ENCODE results near the gene NOS1.

NOS1 gene

GRCh38 chr12:117277875-117278274, 83.6 kb downstream of the NOS1 start:
- H2BK120ac ChIP-seq (ENCODE audit: low read depth, low read length) = no peak overlapping the region
- WGBS = 50% methylated on average over 2 of the region's 7 CpGs
- H3K4me1 ChIP-seq (ENCODE audit: control insufficient read depth, insufficient read depth, low read depth, low read length) = no peaks in the 10 kb centered on the region
- H3K36me3 ChIP-seq (ENCODE audit: control insufficient read depth in 1 of 2, insufficient read depth in 2 of 2, low read depth in 1 of 2, low read length in 2 of 2) = no peaks in the 10 kb centered on the region
- DNase-seq = no peak
- H3K4ac ChIP-seq (ENCODE audit: low read depth in 1 of 2, low read length in 2 of 2) = no peak overlapping the region
- no peak overlapping the region for H2BK12ac ChIP-seq (ENCODE audit: low read length in 2 of 2)
- no peak overlapping the region for H3K27ac ChIP-seq (ENCODE audit: low read length, poor library complexity, severe bottlenecking)
- no peak overlapping the region for H4K91ac ChIP-seq (ENCODE audit: low read length)
- no peak overlapping the region for H4K8ac ChIP-seq (ENCODE audit: low read length)
- H2BK15ac ChIP-seq (ENCODE audit: low read depth, poor library complexity, severe bottlenecking) = no peak overlapping the region
- no peak overlapping the region for H3K14ac ChIP-seq (ENCODE audit: low read length in 2 of 2)
- H3K27me3 ChIP-seq (ENCODE audit: control insufficient read depth in 1 of 2, insufficient read depth in 1 of 2, low read length in 2 of 2) = peaks cover 3 to 4% of the 10 kb centered on the region in 2 experiments
- H3K79me1 ChIP-seq (replicated peaks; ENCODE audit: low read length, poor library complexity, severe bottlenecking) = no peaks in the 10 kb centered on the region
- no peak overlapping the region for H2BK5ac ChIP-seq (ENCODE audit: low read depth, low read length, poor library complexity, severe bottlenecking)
- no peaks in the 10 kb centered on the region for H3K9me3 ChIP-seq (ENCODE audit: control insufficient read depth, low read length)
- H3K4me2 ChIP-seq (ENCODE audit: low read length, poor library complexity, severe bottlenecking) = no peak overlapping the region
- no peak overlapping the region for H3K18ac ChIP-seq (ENCODE audit: low read depth in 1 of 2, low read length in 2 of 2)
- H3K9ac ChIP-seq (ENCODE audit: low read length) = no peak overlapping the region
- H2AFZ ChIP-seq (ENCODE audit: low read depth, low read length) = no peak overlapping the region
- no peak overlapping the region for H2AK5ac ChIP-seq (ENCODE audit: low read length, severe bottlenecking)
- H3K23ac ChIP-seq (ENCODE audit: low read length in 2 of 2) = no peak overlapping the region
- H3K4me3 ChIP-seq (ENCODE audit: insufficient read depth in 1 of 2, low read depth in 1 of 2, low read length in 2 of 2) = no peak overlapping the region

- H3K79me1 ChIP-seq (replicated peaks; ENCODE audit: low read length, poor library complexity, severe bottlenecking) = no peaks in the 10 kb centered on the region
- WGBS = 87% methylated on average over 2 of the region's 2 CpGs
- H2BK12ac ChIP-seq (ENCODE audit: low read length in 2 of 2) = no peak overlapping the region
- H3K27me3 ChIP-seq (ENCODE audit: control insufficient read depth in 1 of 2, insufficient read depth in 1 of 2, low read length in 2 of 2) = peaks cover 3 to 4% of the 10 kb centered on the region in 2 experiments
- H3K4ac ChIP-seq (ENCODE audit: low read depth in 1 of 2, low read length in 2 of 2) = no peak overlapping the region
- no peak overlapping the region for H3K9ac ChIP-seq (ENCODE audit: low read length)
- H2AK5ac ChIP-seq (ENCODE audit: low read length, severe bottlenecking) = no peak overlapping the region
- H3K27ac ChIP-seq (ENCODE audit: low read length, poor library complexity, severe bottlenecking) = no peak overlapping the region
- H2BK15ac ChIP-seq (ENCODE audit: low read depth, poor library complexity, severe bottlenecking) = no peak overlapping the region
- H4K8ac ChIP-seq (ENCODE audit: low read length) = no peak overlapping the region
- no peak for DNase-seq
- no peak overlapping the region for H3K4me3 ChIP-seq (ENCODE audit: insufficient read depth in 1 of 2, low read depth in 1 of 2, low read length in 2 of 2)
- no peak overlapping the region for H2BK5ac ChIP-seq (ENCODE audit: low read depth, low read length, poor library complexity, severe bottlenecking)
- H3K23ac ChIP-seq (ENCODE audit: low read length in 2 of 2) = no peak overlapping the region
- H4K91ac ChIP-seq (ENCODE audit: low read length) = no peak overlapping the region
- H3K18ac ChIP-seq (ENCODE audit: low read depth in 1 of 2, low read length in 2 of 2) = no peak overlapping the region
- no peaks in the 10 kb centered on the region for H3K4me1 ChIP-seq (ENCODE audit: control insufficient read depth, insufficient read depth, low read depth, low read length)
- H3K9me3 ChIP-seq (ENCODE audit: control insufficient read depth, low read length) = no peaks in the 10 kb centered on the region
- no peaks in the 10 kb centered on the region for H3K36me3 ChIP-seq (ENCODE audit: control insufficient read depth in 1 of 2, insufficient read depth in 2 of 2, low read depth in 1 of 2, low read length in 2 of 2)
- H2AFZ ChIP-seq (ENCODE audit: low read depth, low read length) = no peak overlapping the region
- no peak overlapping the region for H3K14ac ChIP-seq (ENCODE audit: low read length in 2 of 2)
- H3K4me2 ChIP-seq (ENCODE audit: low read length, poor library complexity, severe bottlenecking) = no peak overlapping the region
- no peak overlapping the region for H2BK120ac ChIP-seq (ENCODE audit: low read depth, low read length)
These were observed 88.3 kb downstream of the NOS1 start for GRCh38 chr12:117273091-117273490.

- Histone ChIP-seq H3K79me1 (replicated peaks; ENCODE audit: low read length, poor library complexity, severe bottlenecking) (no peaks in the 10 kb centered on the region), H3K4me3 (ENCODE audit: insufficient read depth in 1 of 2, low read depth in 1 of 2, low read length in 2 of 2) (no peak overlapping the region), H3K4ac (ENCODE audit: low read depth in 1 of 2, low read length in 2 of 2) (no peak overlapping the region), H3K18ac (ENCODE audit: low read depth in 1 of 2, low read length in 2 of 2) (no peak overlapping the region), H2BK12ac (ENCODE audit: low read length in 2 of 2) (no peak overlapping the region), H4K91ac (ENCODE audit: low read length) (no peak overlapping the region), H3K14ac (ENCODE audit: low read length in 2 of 2) (no peak overlapping the region), H2BK120ac (ENCODE audit: low read depth, low read length) (no peak overlapping the region), H2BK15ac (ENCODE audit: low read depth, poor library complexity, severe bottlenecking) (no peak overlapping the region), H2AK5ac (ENCODE audit: low read length, severe bottlenecking) (no peak overlapping the region), H3K4me1 (ENCODE audit: control insufficient read depth, insufficient read depth, low read depth, low read length) (no peaks in the 10 kb centered on the region), H3K27ac (ENCODE audit: low read length, poor library complexity, severe bottlenecking) (no peak overlapping the region), H3K36me3 (ENCODE audit: control insufficient read depth in 1 of 2, insufficient read depth in 2 of 2, low read depth in 1 of 2, low read length in 2 of 2) (no peaks in the 10 kb centered on the region), H3K27me3 (ENCODE audit: control insufficient read depth in 1 of 2, insufficient read depth in 1 of 2, low read length in 2 of 2) (peaks cover 2 to 4% of the 10 kb centered on the region in 2 experiments), H3K4me2 (ENCODE audit: low read length, poor library complexity, severe bottlenecking) (no peak overlapping the region), H3K9me3 (ENCODE audit: control insufficient read depth, low read length) (no peaks in the 10 kb centered on the region), H3K23ac (ENCODE audit: low read length in 2 of 2) (no peak overlapping the region), H2BK5ac (ENCODE audit: low read depth, low read length, poor library complexity, severe bottlenecking) (no peak overlapping the region), H4K8ac (ENCODE audit: low read length) (no peak overlapping the region), H2AFZ (ENCODE audit: low read depth, low read length) (no peak overlapping the region), H3K9ac (ENCODE audit: low read length) (no peak overlapping the region)
- no peak for DNase-seq
- WGBS = 74% methylated on average over 3 of the region's 4 CpGs
These were observed 88.7 kb downstream of the NOS1 start for GRCh38 chr12:117272690-117273089.

- peaks cover 2% of the 10 kb centered on the region for H3K9me3 ChIP-seq (ENCODE audit: control insufficient read depth, low read length)
- no peak for DNase-seq
- H3K4me2 ChIP-seq (ENCODE audit: low read length, poor library complexity, severe bottlenecking) = no peak overlapping the region
- no peaks in the 10 kb centered on the region for H3K4me1 ChIP-seq (ENCODE audit: control insufficient read depth, insufficient read depth, low read depth, low read length)
- no peaks in the 10 kb centered on the region for H3K36me3 ChIP-seq (ENCODE audit: control insufficient read depth in 1 of 2, insufficient read depth in 2 of 2, low read depth in 1 of 2, low read length in 2 of 2)
- no peak overlapping the region for H2BK15ac ChIP-seq (ENCODE audit: low read depth, poor library complexity, severe bottlenecking)
- H2BK12ac ChIP-seq (ENCODE audit: low read length in 2 of 2) = no peak overlapping the region
- no peak overlapping the region for H4K8ac ChIP-seq (ENCODE audit: low read length)
- 64% methylated on average over 3 of the region's 3 CpGs for WGBS
- no peak overlapping the region for H2AFZ ChIP-seq (ENCODE audit: low read depth, low read length)
- no peak overlapping the region for H3K9ac ChIP-seq (ENCODE audit: low read length)
- no peak overlapping the region for H4K91ac ChIP-seq (ENCODE audit: low read length)
- H3K18ac ChIP-seq (ENCODE audit: low read depth in 1 of 2, low read length in 2 of 2) = no peak overlapping the region
- H3K23ac ChIP-seq (ENCODE audit: low read length in 2 of 2) = no peak overlapping the region
- H2AK5ac ChIP-seq (ENCODE audit: low read length, severe bottlenecking) = no peak overlapping the region
- H3K4ac ChIP-seq (ENCODE audit: low read depth in 1 of 2, low read length in 2 of 2) = no peak overlapping the region
- no peak overlapping the region for H2BK5ac ChIP-seq (ENCODE audit: low read depth, low read length, poor library complexity, severe bottlenecking)
- H3K27me3 ChIP-seq (ENCODE audit: control insufficient read depth in 1 of 2, insufficient read depth in 1 of 2, low read length in 2 of 2) = no peaks in the 10 kb centered on the region
- H2BK120ac ChIP-seq (ENCODE audit: low read depth, low read length) = no peak overlapping the region
- no peak overlapping the region for H3K27ac ChIP-seq (ENCODE audit: low read length, poor library complexity, severe bottlenecking)
- no peaks in the 10 kb centered on the region for H3K79me1 ChIP-seq (replicated peaks; ENCODE audit: low read length, poor library complexity, severe bottlenecking)
- H3K14ac ChIP-seq (ENCODE audit: low read length in 2 of 2) = no peak overlapping the region
- no peak overlapping the region for H3K4me3 ChIP-seq (ENCODE audit: insufficient read depth in 1 of 2, low read depth in 1 of 2, low read length in 2 of 2)
These were observed 98.7 kb downstream of the NOS1 start for GRCh38 chr12:117262749-117263148.
